ENCODE data around the gene ASS1.

- TF ChIP-seq CTCF (IDR thresholded peaks at IDR 0.05) (no peak), SMC3 (IDR thresholded peaks at IDR 0.05) (no peak), CBX8 (IDR thresholded peaks at IDR 0.05) (no peak), MAZ (IDR thresholded peaks at IDR 0.05; ENCODE audit: borderline replicate concordance, low read depth, low read length) (no peak), MAX (IDR thresholded peaks at IDR 0.05) (no peak), POLR2A (IDR thresholded peaks at IDR 0.05; ENCODE audit: low read length) (no peak), JUN (IDR thresholded peaks at IDR 0.05) (no peak), HDAC2 (IDR thresholded peaks at IDR 0.05) (no peak), REST (IDR thresholded peaks at IDR 0.05) (no peak), NR3C1 (IDR thresholded peaks at IDR 0.05) (no peak), ESRRA (IDR thresholded peaks at IDR 0.05; ENCODE audit: borderline replicate concordance, low read length) (no peak), EHF (CRISPR knock-in tag; IDR thresholded peaks at IDR 0.05) (no peak), POLR2AphosphoS2 (conservative IDR thresholded peaks at IDR 0.05; ENCODE audit: low read length) (no peak)
Measured at GRCh38 chr9:130451004-130451390, 6.2 kb downstream of the ASS1 start.

Data from A549 (cell line).